Psoas muscle (tissue), 8 donors: ENCODE measurements around the gene ZBTB47. TPM values are rescaled to one million over a fixed set of nuclear protein-coding genes. Genes with fewer than 3 reads are reported as not detected.
A peak's percentile ranks its signal among the peaks of the same experiment; 100 is the strongest.

Experiments used
- ATAC-seq, 4 donors: fragments of 200-7000 bp; cut with Tn5 transposase; one replicate each; pipeline ENCODE4 v1.9.1; 2020; ENCODE audit warnings: moderate library complexity in 3 of 4, mild to moderate bottlenecking in 2 of 4
- DNase-seq, 2 donors: peaks; one replicate each; pipeline ENCODE4 v3.0.0-alpha.2; 2020
- H3K27ac ChIP-seq: fragments of 200-600 bp; one replicate; pipeline ENCODE4 v1.8.0; 2022
- H3K27me3 ChIP-seq, 3 donors: fragments of 200-600 bp in 1 of 3; one replicate each; pipeline versions ENCODE4 v1.6.1 to v1.8.0; 2013 to 2022; ENCODE audit warnings: low read length in 2 of 3, mild to moderate bottlenecking in 2 of 3, moderate library complexity in 1 of 3; ENCODE audit not compliant: insufficient read depth in 3 of 3
- H3K36me3 ChIP-seq, 2 donors: fragments of 200-600 bp in 1 of 2; one replicate each; pipeline versions ENCODE4 v1.6.1 to v1.8.0; 2013 to 2022; ENCODE audit warnings: low read depth in 1 of 2, mild to moderate bottlenecking in 1 of 2, moderate library complexity in 1 of 2; ENCODE audit not compliant: insufficient read depth in 1 of 2
- H3K4me1 ChIP-seq: fragments of 200-600 bp; one replicate; pipeline ENCODE4 v1.8.0; 2022
- H3K4me3 ChIP-seq: fragments of 200-600 bp; one replicate; pipeline ENCODE4 v1.8.0; 2022; ENCODE audit warnings: mild to moderate bottlenecking
- H3K9me3 ChIP-seq: fragments of 200-600 bp; one replicate; pipeline ENCODE4 v1.8.0; 2022
- CTCF ChIP-seq: fragments of 200-600 bp; IDR thresholded peaks from one replicate; pipeline ENCODE4 v1.8.0; 2022; ENCODE audit warnings: antibody characterized with exemption
- WGBS, 3 donors: extraction: QIAGEN DNeasy Blood & Tissue Kit; methylation state at CpG; one replicate each; pipeline versions ENCODE4 v1.1.6 to v1.1.7; 2013; 5-methylcytosine and 5-hydroxymethylcytosine counted together
- intact Hi-C, 2 donors: fragments of 100-400 bp; cut with DNase I; formaldehyde crosslinking; loops; one replicate each; pipeline versions ENCODE4 v1.11.0 to v1.14.2; 2022
- polyA plus RNA-seq, 3 donors: library from polyadenylated mRNA; stranded (reverse); fragments of 200-250 nt; gene quantifications; one replicate each; pipeline ENCODE4 v1.2.3, GENCODE V29; 2013
- total RNA-seq, 4 donors: library from RNA; stranded (reverse); fragmentation: NEBNext Ultra II Directional in 2 of 4; extraction: Animal tissue kit (Norgen Biotek cat#: 25700) in 2 of 4; gene quantifications; one replicate each; pipeline versions ENCODE4 v1.2.1 to v1.2.4, GENCODE V29; 2021 to 2023
- donor health status: healthy with polysubstance abuse.
- donor health status: DM: no; HTN: no; CAD: no; lungs with moderate emphysema.
- donor health status: Bipolar disorder and iron deficiency.
- donor health status: healthy.
- donor health status: DM: yes; HTN: yes; CAD: no.
- donor health status: DM: no; HTN: no; CAD: no.
- donor health status: DM: no; HTN: no; CAD: no.
- donor health status: DM: yes; HTN: yes; CAD: no.

The ZBTB47 gene
- total and polyA plus RNA-seq, 7 donors, result 41.6 to 151 (median 90.3) TPM

GRCh38 chr3:42649783-42650182, 3.7 kb upstream of the ZBTB47 start:
- H3K4me1 ChIP-seq, result peaks cover 23% of the 10 kb centered on the region
- no peak for DNase-seq
- 73 to 87% (median 77%) methylated on average over 4 of the region's 4 CpGs for WGBS, 3 donors
- no peaks in the 10 kb centered on the region for H3K9me3 ChIP-seq
- H3K27ac ChIP-seq, result no peak overlapping the region
- H3K4me3 ChIP-seq, result no peak overlapping the region
- ATAC-seq, result no peak
- TF ChIP-seq CTCF, result no peak
- H3K27me3 ChIP-seq, result no peaks in the 10 kb centered on the region
- intact Hi-C loops, result loop anchor here (5.0 to 10.0 kb wide), 2 partner anchors 42 to 95 kb away; no protein-coding TSS in a partner anchor
- peaks cover 14 to 43% of the 10 kb centered on the region in 2 donors for H3K36me3 ChIP-seq

GRCh38 chr3:42651248-42652091, 2.0 kb upstream of the ZBTB47 start:
- no peaks in the 10 kb centered on the region for H3K9me3 ChIP-seq
- DNase-seq (no peak), ATAC-seq (no peak)
- TF ChIP-seq CTCF, result no peak
- H3K36me3 ChIP-seq, result peaks cover 11 to 26% of the 10 kb centered on the region in 2 donors
- intact Hi-C loops, result loop anchor here (5.0 to 10.0 kb wide), 2 partner anchors 44 to 93 kb away; no protein-coding TSS in a partner anchor
- H3K27me3 ChIP-seq, result no peaks in the 10 kb centered on the region
- WGBS, 3 donors, result 67 to 81% (median 76%) methylated on average over 9 of the region's 9 CpGs
- H3K4me1 ChIP-seq, result peaks cover 33% of the 10 kb centered on the region
- peak overlapping the region; percentile 98 for H3K27ac ChIP-seq
- no peak overlapping the region for H3K4me3 ChIP-seq

GRCh38 chr3:42652251-42652610, 1.3 kb upstream of the ZBTB47 start:
- Histone ChIP-seq H3K4me1 (peaks cover 38% of the 10 kb centered on the region), H3K4me3 (peak overlapping the region; percentile 78), H3K9me3 (no peaks in the 10 kb centered on the region), H3K27me3 (no peaks in the 10 kb centered on the region), H3K36me3 (peaks cover 8 to 19% of the 10 kb centered on the region in 2 donors), H3K27ac (peak overlapping the region; percentile 98)
- no peak for DNase-seq
- WGBS, 3 donors, result 43 to 78% (median 46%) methylated on average over 1 of the region's 1 CpG
- TF ChIP-seq CTCF, result no peak
- intact Hi-C loops, result loop anchor here (5.0 to 10.0 kb wide), 2 partner anchors 45 to 93 kb away; no protein-coding TSS in a partner anchor
- no peak for ATAC-seq

- H3K4me3 ChIP-seq, result peak overlapping the region; percentile 78
- H3K4me1 ChIP-seq, result peaks cover 43% of the 10 kb centered on the region
- DNase-seq, result peak; percentile 56 to 73
- 27 to 39% (median 30%) methylated on average over 7 of the region's 7 CpGs for WGBS, 3 donors
- peak overlapping the region; percentile 98 for H3K27ac ChIP-seq
- H3K36me3 ChIP-seq, result peaks cover 5 to 14% of the 10 kb centered on the region in 2 donors
- no peaks in the 10 kb centered on the region for H3K9me3 ChIP-seq
- peak; percentile 19 to 31 (median 27) for ATAC-seq
- intact Hi-C loops, result loop anchor here (5.0 to 10.0 kb wide), 2 partner anchors 45 to 92 kb away; no protein-coding TSS in a partner anchor
- TF ChIP-seq CTCF, result no peak
- no peaks in the 10 kb centered on the region for H3K27me3 ChIP-seq
Observed at GRCh38 chr3:42652611-42653302, 740 bp upstream of the ZBTB47 start.
